Measurements from ENCODE around the gene AKAP8L. TPM values are rescaled to one million over a fixed set of nuclear protein-coding genes. Genes with fewer than 3 reads are reported as not detected.

Gene AKAP8L
- 69.5 TPM for polyA plus RNA-seq (ENCODE audit: insufficient read length)

GRCh38 chr19:15418579-15419412, at the start of gene AKAP8L:
Gene AKAP8L, minus strand, starts transcription at chr19:15418988. Its CDS starts 65 bp downstream, at chr19:15418923.
- peak; percentile 99 for DNase-seq (ENCODE audit: low read depth)

- no peak for DNase-seq (ENCODE audit: low read depth)
These were observed 49.0 kb upstream of the AKAP8L start for GRCh38 chr19:15467734-15468214.

GRCh38 chr19:15466851-15467733, 48.3 kb upstream of the AKAP8L start:
- DNase-seq (ENCODE audit: low read depth) = no peak

- no peak for DNase-seq (ENCODE audit: low read depth)
These were observed 45.9 kb upstream of the AKAP8L start, which contains the start of gene RASAL3 for GRCh38 chr19:15464394-15465385. Gene RASAL3, minus strand, starts transcription at chr19:15464544. Its CDS starts 186 bp downstream, at chr19:15464358.

GRCh38 chr19:15463861-15464371, 45.1 kb upstream of the AKAP8L start:
- DNase-seq (ENCODE audit: low read depth) = no peak

GRCh38 chr19:15461694-15462093, 42.9 kb upstream of the AKAP8L start:
- no peak for DNase-seq (ENCODE audit: low read depth)

- DNase-seq (ENCODE audit: low read depth) = no peak
These were observed 39.1 kb upstream of the AKAP8L start for GRCh38 chr19:15457701-15458484.

- no peak for DNase-seq (ENCODE audit: low read depth)
These were observed 38.3 kb upstream of the AKAP8L start for GRCh38 chr19:15456871-15457700.

- DNase-seq (ENCODE audit: low read depth) = no peak
These were observed 37.7 kb upstream of the AKAP8L start for GRCh38 chr19:15456441-15456840.

- no peak for DNase-seq (ENCODE audit: low read depth)
These were observed 37.2 kb upstream of the AKAP8L start for GRCh38 chr19:15455996-15456395.

- DNase-seq (ENCODE audit: low read depth) = no peak
These were observed 35.4 kb upstream of the AKAP8L start for GRCh38 chr19:15453906-15454860.

GRCh38 chr19:15453091-15453578, 34.3 kb upstream of the AKAP8L start:
- no peak for DNase-seq (ENCODE audit: low read depth)

GRCh38 chr19:15452111-15453047, 33.6 kb upstream of the AKAP8L start:
- no peak for DNase-seq (ENCODE audit: low read depth)

- DNase-seq (ENCODE audit: low read depth) = no peak
These were observed 31.7 kb upstream of the AKAP8L start for GRCh38 chr19:15450528-15450890.

- DNase-seq (ENCODE audit: low read depth) = no peak
These were observed 31.1 kb upstream of the AKAP8L start, which contains the start of gene WIZ for GRCh38 chr19:15449620-15450527. Gene WIZ, minus strand, starts transcription at chr19:15449956. Its CDS starts 1,649 bp downstream, at chr19:15448307.
